ENCODE results near the gene JAML.

GRCh38 chr11:118168751-118169150 lies 56.1 kb downstream of the JAML start:
- TF ChIP-seq CTCF (IDR thresholded peaks at IDR 0.05) (no peak), POLR2A (IDR thresholded peaks at IDR 0.05) (no peak)
